Neutrophil (primary cell): ENCODE measurements around the gene TMEM132A.
A peak's percentile ranks its signal among the peaks of the same experiment; 100 is the strongest.

Experiments
- H3K27ac ChIP-seq: fragments of 200-600 bp; sonication (generic); 2 replicates; pipeline ENCODE4 v1.5.1; 2016; ENCODE audit warnings: mild to moderate bottlenecking, moderate library complexity
- H3K27me3 ChIP-seq: fragments of 200-600 bp; sonication (generic); 2 replicates; pipeline ENCODE4 v1.6.0; 2016; ENCODE audit warnings: mild to moderate bottlenecking
- H3K36me3 ChIP-seq: fragments of 200-600 bp; sonication (generic); 2 replicates; pipeline ENCODE4 v1.5.1; 2017
- H3K4me1 ChIP-seq, 2 experiments: fragments of 200-600 bp in 1 of 2; sonication (generic) in 1 of 2; 1 replicate in 1 of 2; 2 replicates in 1 of 2; pipeline versions ENCODE4 v1.5.1 to v1.6.1; 2013 to 2016; ENCODE audit warnings: low read depth in 1 of 2, low read length in 1 of 2, mild to moderate bottlenecking in 1 of 2, moderate library complexity in 1 of 2; ENCODE audit not compliant: control insufficient read depth in 1 of 2, insufficient read depth in 1 of 2
- H3K4me3 ChIP-seq, 2 experiments: fragments of 200-600 bp in 1 of 2; sonication (generic) in 1 of 2; 1 replicate in 1 of 2; 2 replicates in 1 of 2; pipeline ENCODE4 v1.5.1; 2013 to 2016; ENCODE audit warnings: low read depth in 1 of 2, low read length in 1 of 2, mild to moderate bottlenecking in 1 of 2, moderate library complexity in 1 of 2
- H3K9me3 ChIP-seq: fragments of 200-600 bp; sonication (generic); 2 replicates; pipeline ENCODE4 v1.5.1; 2016
- TF ChIP-seq, protein P1 (sequence below): fragments of 200-600 bp; sonication (generic); IDR thresholded peaks from 2 replicates; pipeline ENCODE4 v1.5.1; 2016; ENCODE audit warnings: antibody characterized with exemption

TMEM132A gene

DNA sequence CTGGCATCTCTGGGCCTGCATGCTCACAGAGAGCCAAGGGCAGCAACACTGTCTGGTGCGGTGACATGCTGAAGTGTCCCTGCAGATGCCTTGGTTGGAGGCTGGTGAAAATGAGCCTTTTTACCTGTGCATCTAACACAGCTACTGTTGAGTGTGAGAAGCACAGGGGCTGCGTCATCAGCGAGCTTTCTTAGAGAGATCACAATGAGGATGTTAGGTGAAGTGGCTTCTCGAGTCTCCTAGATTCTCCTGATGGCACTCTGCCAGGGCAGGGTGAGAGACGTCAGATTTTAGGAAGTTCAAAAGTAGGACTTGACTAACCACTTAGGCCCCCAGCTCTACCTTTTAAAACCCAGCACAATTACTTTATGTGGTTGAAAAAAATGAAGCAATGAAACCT is 31.3 kb downstream of the TMEM132A start:
- H3K4me1 ChIP-seq: peaks cover 42 to 44% of the 10 kb centered on the region in 2 experiments
- TF ChIP-seq, protein P1, sequence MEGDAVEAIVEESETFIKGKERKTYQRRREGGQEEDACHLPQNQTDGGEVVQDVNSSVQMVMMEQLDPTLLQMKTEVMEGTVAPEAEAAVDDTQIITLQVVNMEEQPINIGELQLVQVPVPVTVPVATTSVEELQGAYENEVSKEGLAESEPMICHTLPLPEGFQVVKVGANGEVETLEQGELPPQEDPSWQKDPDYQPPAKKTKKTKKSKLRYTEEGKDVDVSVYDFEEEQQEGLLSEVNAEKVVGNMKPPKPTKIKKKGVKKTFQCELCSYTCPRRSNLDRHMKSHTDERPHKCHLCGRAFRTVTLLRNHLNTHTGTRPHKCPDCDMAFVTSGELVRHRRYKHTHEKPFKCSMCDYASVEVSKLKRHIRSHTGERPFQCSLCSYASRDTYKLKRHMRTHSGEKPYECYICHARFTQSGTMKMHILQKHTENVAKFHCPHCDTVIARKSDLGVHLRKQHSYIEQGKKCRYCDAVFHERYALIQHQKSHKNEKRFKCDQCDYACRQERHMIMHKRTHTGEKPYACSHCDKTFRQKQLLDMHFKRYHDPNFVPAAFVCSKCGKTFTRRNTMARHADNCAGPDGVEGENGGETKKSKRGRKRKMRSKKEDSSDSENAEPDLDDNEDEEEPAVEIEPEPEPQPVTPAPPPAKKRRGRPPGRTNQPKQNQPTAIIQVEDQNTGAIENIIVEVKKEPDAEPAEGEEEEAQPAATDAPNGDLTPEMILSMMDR: no peak

DNA sequence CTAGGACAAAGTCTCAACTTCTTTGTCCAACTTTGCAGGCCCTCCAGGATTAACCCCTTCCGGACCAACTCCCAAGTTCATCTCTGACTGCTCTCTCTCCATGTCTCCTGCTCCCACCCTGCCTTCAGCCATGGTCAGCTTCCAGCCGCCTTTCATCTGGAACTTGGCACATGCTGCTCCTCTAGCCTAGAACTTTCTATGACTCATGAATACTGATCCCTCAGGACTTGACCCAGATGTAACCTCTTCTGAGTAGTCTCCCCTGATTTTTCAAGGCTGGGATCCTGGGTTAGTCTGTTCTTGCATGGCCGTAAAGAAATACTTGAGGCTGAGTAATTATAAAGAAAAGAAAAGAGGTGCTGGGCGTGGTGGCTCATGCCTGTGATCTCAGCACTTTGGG is 32.9 kb downstream of the TMEM132A start:
- TF ChIP-seq, protein P1: no peak
- Histone ChIP-seq H3K27ac (no peak overlapping the region), H3K9me3 (no peaks in the 10 kb centered on the region), H3K4me3 (no peak overlapping the region), H3K4me1 (peaks cover 40 to 41% of the 10 kb centered on the region in 2 experiments), H3K27me3 (peaks cover 62% of the 10 kb centered on the region), H3K36me3 (no peaks in the 10 kb centered on the region)

More for the DNA sequence above, 31.3 kb downstream of the TMEM132A start:
- Histone ChIP-seq H3K27me3 (peaks cover 46% of the 10 kb centered on the region), H3K27ac (peak overlapping the region; percentile 99), H3K9me3 (no peaks in the 10 kb centered on the region), H3K36me3 (no peaks in the 10 kb centered on the region), H3K4me3 (no peak overlapping the region)

DNA sequence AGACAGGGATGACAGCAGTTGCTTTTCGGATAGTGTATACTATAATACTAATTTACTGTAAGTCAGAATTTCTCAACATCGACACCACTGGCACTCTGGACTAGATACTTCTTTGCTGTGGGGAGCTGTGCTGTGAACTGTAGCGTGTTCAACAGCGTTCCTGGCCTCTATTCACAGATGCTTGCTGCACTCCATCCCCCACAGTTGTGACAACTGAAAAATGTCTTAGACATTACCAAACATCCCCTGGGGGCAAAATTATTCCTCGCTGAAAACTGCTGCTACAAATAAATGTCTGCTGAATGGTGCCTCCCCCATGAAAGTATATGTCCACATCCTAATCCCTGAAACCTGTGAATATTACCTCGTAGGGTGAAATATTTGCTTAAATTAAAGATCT is 35.2 kb downstream of the TMEM132A start:
- TF ChIP-seq, protein P1: no peak
- Histone ChIP-seq H3K4me1 (peaks cover 19 to 20% of the 10 kb centered on the region in 2 experiments), H3K36me3 (no peaks in the 10 kb centered on the region), H3K27me3 (peaks cover 84% of the 10 kb centered on the region), H3K27ac (no peak overlapping the region), H3K9me3 (no peaks in the 10 kb centered on the region), H3K4me3 (no peak overlapping the region)

GRCh38 chr11:60960405-60960804 is 36.1 kb downstream of the TMEM132A start:
- Histone ChIP-seq H3K27me3 (peaks cover 92% of the 10 kb centered on the region), H3K4me3 (no peak overlapping the region), H3K27ac (no peak overlapping the region), H3K4me1 (peaks cover 9 to 10% of the 10 kb centered on the region in 2 experiments), H3K36me3 (no peaks in the 10 kb centered on the region), H3K9me3 (no peaks in the 10 kb centered on the region)
- TF ChIP-seq, protein P1: no peak

GRCh38 chr11:60964801-60965200 is 40.5 kb downstream of the TMEM132A start:
- no peaks in the 10 kb centered on the region for H3K9me3 ChIP-seq
- H3K27ac ChIP-seq: no peak overlapping the region
- peaks cover 95% of the 10 kb centered on the region for H3K27me3 ChIP-seq
- no peak overlapping the region for H3K4me3 ChIP-seq
- TF ChIP-seq, protein P1: no peak
- no peaks in the 10 kb centered on the region for H3K36me3 ChIP-seq
- H3K4me1 ChIP-seq: no peaks in the 10 kb centered on the region

GRCh38 chr11:60966890-60967289 is 42.6 kb downstream of the TMEM132A start:
- H3K9me3 ChIP-seq: no peaks in the 10 kb centered on the region
- H3K27ac ChIP-seq: no peak overlapping the region
- TF ChIP-seq, protein P1: no peak
- H3K27me3 ChIP-seq: peaks cover 95% of the 10 kb centered on the region
- no peaks in the 10 kb centered on the region for H3K36me3 ChIP-seq
- no peak overlapping the region for H3K4me3 ChIP-seq
- peaks cover 0 to 6% of the 10 kb centered on the region in 2 experiments for H3K4me1 ChIP-seq
